Heart left ventricle (tissue), 16 donors: ENCODE results near the gene PBX1. TPM values are rescaled to one million over a fixed set of nuclear protein-coding genes. Genes with fewer than 3 reads are reported as not detected.

ENCODE experiments used
- ATAC-seq, 4 donors: fragments of 200-7000 bp; cut with Tn5 transposase; one replicate each; pipeline ENCODE4 v1.9.1; 2020 to 2022; ENCODE audit warnings: moderate library complexity in 4 of 4, mild to moderate bottlenecking in 3 of 4, moderate number of reproducible peaks in 1 of 4
- DNase-seq, 5 donors: peaks; one replicate each; pipeline ENCODE4 v3.0.0-alpha.2; 2020
- H3K27ac ChIP-seq, 12 donors: fragments of 200-600 bp; sonication (generic) in 4 of 12; one replicate each; pipeline versions ENCODE4 v1.5.0 to v1.8.0; 2016 to 2022; ENCODE audit warnings: mild to moderate bottlenecking in 2 of 12
- H3K27me3 ChIP-seq, 9 donors: fragments of 200-600 bp; sonication (generic) in 2 of 9; one replicate each; pipeline versions ENCODE4 v1.5.1 to v1.8.0; 2016 to 2022; ENCODE audit warnings: mild to moderate bottlenecking in 3 of 9
- H3K36me3 ChIP-seq, 9 donors: fragments of 200-600 bp; sonication (generic) in 2 of 9; one replicate each; pipeline versions ENCODE4 v1.5.0 to v1.8.0; 2018 to 2022; ENCODE audit warnings: mild to moderate bottlenecking in 2 of 9
- H3K4me1 ChIP-seq, 12 donors: fragments of 200-600 bp; sonication (generic) in 4 of 12; one replicate each; pipeline versions ENCODE4 v1.5.0 to v1.8.0; 2016 to 2022; ENCODE audit warnings: mild to moderate bottlenecking in 3 of 12
- H3K4me3 ChIP-seq, 12 donors: fragments of 200-600 bp; sonication (generic) in 4 of 12; one replicate each; pipeline versions ENCODE4 v1.5.0 to v1.8.0; 2017 to 2022; ENCODE audit warnings: mild to moderate bottlenecking in 9 of 12, moderate library complexity in 4 of 12
- H3K9me3 ChIP-seq, 12 donors: fragments of 200-600 bp; sonication (generic) in 4 of 12; one replicate each; pipeline versions ENCODE4 v1.5.0 to v1.8.0; 2016 to 2022; ENCODE audit warnings: mild to moderate bottlenecking in 1 of 12
- CTCF ChIP-seq, 12 donors: fragments of 200-600 bp; sonication (generic) in 4 of 12; IDR thresholded peaks; one replicate each; pipeline versions ENCODE4 v1.5.0 to v1.8.0; 2018 to 2022; ENCODE audit warnings: antibody characterized with exemption in 12 of 12, mild to moderate bottlenecking in 5 of 12
- POLR2A ChIP-seq, 2 donors: fragments of 450-650 bp; IDR thresholded peaks; one replicate each; pipeline ENCODE4 v1.6.1; 2017; ENCODE audit warnings: antibody characterized with exemption in 2 of 2, mild to moderate bottlenecking in 2 of 2, moderate library complexity in 2 of 2
- WGBS, 4 donors: extraction: QIAGEN DNeasy Blood & Tissue Kit in 2 of 4; methylation state at CpG; one replicate each; pipeline versions ENCODE4 v1.1.5 to v1.1.7; 2013 to 2018; 5-methylcytosine and 5-hydroxymethylcytosine counted together
- intact Hi-C, 10 donors: fragments of 100-400 bp; cut with DNase I; formaldehyde crosslinking; loops; one replicate each; pipeline versions ENCODE4 v1.11.1 to v1.14.2; 2022
- polyA plus RNA-seq, 2 donors: library from polyadenylated mRNA; stranded (reverse); fragments of 200-250 nt; gene quantifications; one replicate each; pipeline ENCODE4 v1.2.3, GENCODE V29; 2013
- total RNA-seq, 9 donors: library from RNA; depleted of rRNA in 2 of 9; stranded (reverse); fragments of >200 nt in 2 of 9; fragmentation: NEBNext Ultra II Directional in 3 of 9; extraction: Animal tissue kit (Norgen Biotek cat#: 25700) in 3 of 9; gene quantifications; one replicate each; pipeline versions ENCODE4 v1.1.0 to v1.2.4, GENCODE V29; 2016 to 2023
- donor health status: ischemic (EF 13 %, LVEDD 7.1; RV severe dilation, severe dysfunction).
- donor health status: healthy with polysubstance abuse.
- donor health status: DM: no; HTN: yes; CAD: no.
- donor health status: DM: no; HTN: no; CAD: no.
- donor health status: ischemic (EF 25% LVEDD 6.9; RV normal size, moderate dysfunction).
- donor health status: ischemic (EF 25% LVEDD 5.7; RV mildly dilated, moderate dysfunction).
- donor health status: healthy.
- donor health status: DM: yes; HTN: yes; CAD: no.
- donor health status: ischemic (EF 35%, LVEDD 5.7; RV mildly dilated, moderate dysfunction).
- donor health status: nonischemic (EF 11% LVEDD 7.7; RV severe dilation, severe dysfunction).
- donor health status: DM: yes; HTN: yes; CAD: no.
- donor health status: PGD.
- donor health status: ischemic (EF 29% LVEDD 5.4; RV normal size, mild dysfunction).
- donor health status: nonischemic (EF 23%, LVEDD 6.1; RV moderate dilation, normal function).

The PBX1 gene
- total and polyA plus RNA-seq, 11 donors: 15.2 to 78.2 (median 59.1) TPM

DNA sequence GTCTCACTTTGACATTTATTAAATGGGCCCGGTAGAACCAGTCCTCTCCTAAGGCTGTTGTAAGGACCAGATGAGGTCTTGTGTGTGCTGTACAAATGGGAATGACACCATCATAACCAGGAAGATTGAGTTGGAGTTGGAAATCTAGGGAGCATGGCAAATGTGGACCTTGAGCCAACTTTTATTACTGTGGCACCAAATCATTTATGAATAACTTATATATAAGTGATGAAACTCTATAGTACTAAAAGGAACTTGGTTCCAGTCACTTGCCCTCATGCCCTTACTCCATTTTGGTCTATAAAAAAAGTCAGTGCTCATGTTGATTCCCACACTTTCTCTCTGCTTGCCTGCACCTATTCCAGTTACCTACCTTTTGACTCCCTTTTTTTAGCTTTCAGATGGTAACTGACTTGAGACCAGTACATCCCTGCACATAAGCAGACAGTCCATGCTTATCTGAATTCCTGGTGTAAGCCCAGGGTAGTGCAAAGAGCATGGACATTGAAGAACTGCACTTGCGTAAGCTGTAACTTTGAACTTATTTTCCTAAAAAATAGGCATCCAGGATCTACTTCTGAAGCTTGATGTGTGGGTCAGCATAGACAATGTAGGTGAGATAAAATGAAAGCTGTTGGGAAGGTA lies 210.6 kb downstream of the PBX1 start:
- Histone ChIP-seq H3K4me1 (peaks cover 4 to 88% (median 54%) of the 10 kb centered on the region in 12 donors), H3K27me3 (no peaks in the 10 kb centered on the region), H3K4me3 (no peak overlapping the region), H3K36me3 (no peaks in the 10 kb centered on the region), H3K9me3 (no peaks in the 10 kb centered on the region), H3K27ac (peak overlapping the region in 2 of 12 donors; percentile 43 to 77)
- no peak for ATAC-seq
- TF ChIP-seq CTCF (IDR thresholded peaks at IDR 0.05) (no peak), POLR2A (IDR thresholded peaks at IDR 0.05) (no peak)
- intact Hi-C loops: loop anchor here in 2 of 10 donors (5.0 kb wide), 2 partner anchors 52 to 212 kb away; partner anchors contain the start of gene PBX1 (in 1 of the 2)
- no peak for DNase-seq
- WGBS, 4 donors: 96 to 99% (median 98%) methylated on average over 2 of the region's 2 CpGs

DNA sequence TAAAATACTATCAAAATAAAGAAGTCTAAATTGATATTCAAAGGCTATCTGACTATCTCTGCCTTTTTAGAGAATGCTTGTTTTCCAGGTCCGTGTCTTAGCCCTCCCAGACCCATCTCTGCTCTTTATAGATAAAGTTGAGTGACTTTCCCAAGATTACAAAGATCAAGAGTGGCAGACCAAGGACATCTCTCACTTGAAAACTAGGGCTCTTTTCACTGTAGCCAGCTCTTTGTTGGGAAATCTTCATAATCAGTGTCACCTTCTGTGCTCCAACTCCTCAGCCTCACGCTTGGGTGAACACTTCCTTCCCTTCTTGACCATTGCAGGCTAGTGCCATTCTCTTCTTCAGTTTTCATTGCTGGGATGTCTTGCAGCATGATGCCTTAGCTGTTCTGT lies 211.1 kb downstream of the PBX1 start:
- ATAC-seq (no peak), DNase-seq (no peak)
- Histone ChIP-seq H3K4me1 (peaks cover under 1 to 88% (median 56%) of the 10 kb centered on the region in 12 donors), H3K27ac (peak overlapping the region in 1 of 12 donors; percentile 77), H3K36me3 (no peaks in the 10 kb centered on the region), H3K27me3 (no peaks in the 10 kb centered on the region), H3K9me3 (no peaks in the 10 kb centered on the region), H3K4me3 (no peak overlapping the region)
- TF ChIP-seq POLR2A (IDR thresholded peaks at IDR 0.05) (no peak), CTCF (IDR thresholded peaks at IDR 0.05) (no peak)
- 83 to 94% (median 92%) methylated on average over 2 of the region's 2 CpGs for WGBS, 4 donors
- intact Hi-C loops: loop anchor here in 2 of 10 donors (5.0 kb wide), 2 partner anchors 53 to 213 kb away; partner anchors contain the start of gene PBX1 (in 1 of the 2)

GRCh38 chr1:164771041-164771618 lies 212.1 kb downstream of the PBX1 start:
- Histone ChIP-seq H3K9me3 (no peaks in the 10 kb centered on the region), H3K36me3 (no peaks in the 10 kb centered on the region), H3K4me3 (no peak overlapping the region), H3K27me3 (no peaks in the 10 kb centered on the region), H3K27ac (peak overlapping the region in 10 of 12 donors; percentile 15 to 79 (median 52)), H3K4me1 (peaks cover 0 to 83% (median 52%) of the 10 kb centered on the region in 12 donors)
- WGBS, 4 donors: 58 to 63% (median 59%) methylated on average over 8 of the region's 8 CpGs
- intact Hi-C loops: loop anchor here in 2 of 10 donors (5.0 kb wide), 2 partner anchors 54 to 214 kb away; partner anchors contain the start of gene PBX1 (in 1 of the 2)
- no peak for TF ChIP-seq CTCF (IDR thresholded peaks at IDR 0.05)
- TF ChIP-seq POLR2A (IDR thresholded peaks at IDR 0.05): no peak
- no peak for ATAC-seq
- DNase-seq: no peak
